ENCODE measurements around the gene C1orf35. TPM values are rescaled to one million over a fixed set of nuclear protein-coding genes. Genes with fewer than 3 reads are reported as not detected.

Gene C1orf35
- total and polyA plus RNA-seq, 2 donors (not counting 1 experiment from before 2014, with no cell fraction given): 4.8 to 7.6 TPM

DNA sequence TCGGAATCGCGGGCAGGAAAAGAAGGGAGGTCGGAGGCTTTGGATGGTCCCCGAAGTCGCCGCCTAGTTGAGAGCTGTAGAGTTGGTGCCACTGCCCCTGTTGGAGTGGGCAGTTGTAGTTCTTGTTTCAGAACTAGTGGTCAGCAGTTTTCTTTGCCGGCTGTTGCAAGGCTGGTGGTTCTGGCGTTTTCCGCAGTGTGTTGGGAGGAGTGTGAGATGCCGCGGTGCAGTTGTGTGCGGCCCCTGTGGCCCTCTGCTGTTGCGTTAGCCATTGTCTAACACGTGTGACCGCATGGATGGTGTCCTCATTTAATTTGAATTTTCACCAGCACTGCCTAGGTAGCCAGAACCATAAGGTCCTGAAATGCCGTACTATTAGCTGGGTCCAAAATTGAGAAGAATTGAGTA is 19.2 kb downstream of the C1orf35 start:
- Histone ChIP-seq H3K79me2 (ENCODE audit: control insufficient read depth, insufficient read depth, low read length) (peaks cover 79% of the 10 kb centered on the region), H3K9me3 (ENCODE audit: control insufficient read depth, insufficient read depth, low read depth, low read length) (no peaks in the 10 kb centered on the region), H4K20me1 (ENCODE audit: control insufficient read depth, extremely low read depth, insufficient read depth, low read length) (peaks cover 18% of the 10 kb centered on the region), H3K4me1 (ENCODE audit: control insufficient read depth, extremely low read depth, insufficient read depth, low read length) (peaks cover 21% of the 10 kb centered on the region), H3K9ac (ENCODE audit: insufficient read depth, low read length) (peak overlapping the region; percentile 99), H3K4me3 (replicated peaks in 1 of 4; ENCODE audit: control extremely low read depth in 1 of 4, insufficient read depth in 1 of 4, low read depth in 3 of 4, low read length in 4 of 4) (peak overlapping the region; percentile 77 to 99 (median 98)), H3K27me3 (ENCODE audit: control insufficient read depth, insufficient read depth, low read length) (no peaks in the 10 kb centered on the region), H3K27ac (ENCODE audit: insufficient read depth, low read length) (peak overlapping the region; percentile 96), H3K4me2 (ENCODE audit: extremely low read depth, insufficient read depth, low read length) (peak overlapping the region; percentile 73), H3K36me3 (ENCODE audit: control insufficient read depth, insufficient read depth, low read length) (peaks cover 6% of the 10 kb centered on the region), H2AFZ (ENCODE audit: low read length) (no peak overlapping the region)
- TF ChIP-seq, protein P1, sequence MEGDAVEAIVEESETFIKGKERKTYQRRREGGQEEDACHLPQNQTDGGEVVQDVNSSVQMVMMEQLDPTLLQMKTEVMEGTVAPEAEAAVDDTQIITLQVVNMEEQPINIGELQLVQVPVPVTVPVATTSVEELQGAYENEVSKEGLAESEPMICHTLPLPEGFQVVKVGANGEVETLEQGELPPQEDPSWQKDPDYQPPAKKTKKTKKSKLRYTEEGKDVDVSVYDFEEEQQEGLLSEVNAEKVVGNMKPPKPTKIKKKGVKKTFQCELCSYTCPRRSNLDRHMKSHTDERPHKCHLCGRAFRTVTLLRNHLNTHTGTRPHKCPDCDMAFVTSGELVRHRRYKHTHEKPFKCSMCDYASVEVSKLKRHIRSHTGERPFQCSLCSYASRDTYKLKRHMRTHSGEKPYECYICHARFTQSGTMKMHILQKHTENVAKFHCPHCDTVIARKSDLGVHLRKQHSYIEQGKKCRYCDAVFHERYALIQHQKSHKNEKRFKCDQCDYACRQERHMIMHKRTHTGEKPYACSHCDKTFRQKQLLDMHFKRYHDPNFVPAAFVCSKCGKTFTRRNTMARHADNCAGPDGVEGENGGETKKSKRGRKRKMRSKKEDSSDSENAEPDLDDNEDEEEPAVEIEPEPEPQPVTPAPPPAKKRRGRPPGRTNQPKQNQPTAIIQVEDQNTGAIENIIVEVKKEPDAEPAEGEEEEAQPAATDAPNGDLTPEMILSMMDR (conservative IDR thresholded peaks at IDR 0.05 in 1 of 2, IDR thresholded peaks at IDR 0.05 in 1 of 2; ENCODE audit: low read depth in 1 of 2, low read length in 2 of 2): no peak
- TF ChIP-seq EZH2 (IDR thresholded peaks at IDR 0.05; ENCODE audit: low read length, missing control alignments): no peak
- peak; percentile 23 to 25 for DNase-seq (ENCODE audit: low read depth in 2 of 2)

DNA sequence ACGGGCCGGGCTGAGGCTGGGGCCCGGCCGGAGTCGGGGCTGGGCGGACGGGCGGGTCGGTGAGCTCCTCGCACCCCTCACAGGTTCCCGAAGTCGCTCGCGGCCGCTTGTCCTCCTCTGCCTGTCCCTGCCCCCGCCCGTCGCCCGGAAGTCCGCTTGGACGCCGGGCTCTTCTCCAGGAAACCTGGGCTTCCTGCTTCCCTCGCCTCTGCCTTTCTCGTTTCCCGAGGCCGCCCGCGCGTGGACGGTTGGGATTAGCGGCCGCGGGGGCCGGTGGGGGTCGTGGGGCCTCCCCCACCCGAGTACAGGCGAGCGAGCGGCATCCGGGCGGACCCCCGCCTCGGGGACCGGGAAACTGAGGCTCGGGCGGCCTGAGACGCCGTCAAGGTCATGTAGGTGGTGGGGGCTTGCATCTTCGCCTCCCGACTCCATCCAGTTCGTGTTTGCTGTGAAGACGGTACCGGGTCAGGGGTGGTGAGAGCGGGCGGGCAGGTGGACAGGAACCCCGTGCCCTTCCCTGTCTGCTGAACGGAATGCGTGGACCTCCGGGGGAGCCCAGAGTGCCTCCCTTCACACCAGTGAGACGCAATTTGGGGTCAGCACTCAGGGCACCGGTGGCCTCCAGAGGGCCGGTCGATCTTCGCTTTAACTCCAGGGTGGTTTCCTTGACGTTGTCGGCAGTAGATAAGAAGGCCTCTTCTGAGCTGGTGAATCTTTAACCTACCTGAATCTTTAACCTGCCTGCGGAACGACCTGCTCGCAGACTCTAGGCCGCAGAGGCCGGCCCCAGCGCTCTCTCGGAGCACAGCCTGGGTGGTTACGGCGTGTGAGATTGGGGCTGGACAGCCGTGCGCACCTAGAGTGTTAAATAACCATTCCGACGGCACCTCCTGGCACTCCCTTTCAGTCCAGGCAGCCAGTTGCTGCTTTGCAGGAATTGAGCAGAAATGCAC is 19.9 kb downstream of the C1orf35 start:
- H3K27me3 ChIP-seq (ENCODE audit: control insufficient read depth, insufficient read depth, low read length): no peaks in the 10 kb centered on the region
- H3K9ac ChIP-seq (ENCODE audit: insufficient read depth, low read length): peak overlapping the region; percentile 99
- H3K27ac ChIP-seq (ENCODE audit: insufficient read depth, low read length): peak overlapping the region; percentile 96
- H3K79me2 ChIP-seq (ENCODE audit: control insufficient read depth, insufficient read depth, low read length): peaks cover 72% of the 10 kb centered on the region
- peaks cover 14% of the 10 kb centered on the region for H4K20me1 ChIP-seq (ENCODE audit: control insufficient read depth, extremely low read depth, insufficient read depth, low read length)
- H3K4me3 ChIP-seq (replicated peaks in 1 of 4; ENCODE audit: control extremely low read depth in 1 of 4, insufficient read depth in 1 of 4, low read depth in 3 of 4, low read length in 4 of 4): peak overlapping the region; percentile 77 to 99 (median 98)
- no peak for TF ChIP-seq EZH2 (IDR thresholded peaks at IDR 0.05; ENCODE audit: low read length, missing control alignments)
- TF ChIP-seq, protein P1 (conservative IDR thresholded peaks at IDR 0.05 in 1 of 2, IDR thresholded peaks at IDR 0.05 in 1 of 2; ENCODE audit: low read depth in 1 of 2, low read length in 2 of 2): no peak
- no peaks in the 10 kb centered on the region for H3K9me3 ChIP-seq (ENCODE audit: control insufficient read depth, insufficient read depth, low read depth, low read length)
- peaks cover 21% of the 10 kb centered on the region for H3K4me1 ChIP-seq (ENCODE audit: control insufficient read depth, extremely low read depth, insufficient read depth, low read length)
- H3K4me2 ChIP-seq (ENCODE audit: extremely low read depth, insufficient read depth, low read length): peak overlapping the region; percentile 73
- no peak overlapping the region for H2AFZ ChIP-seq (ENCODE audit: low read length)
- peak; percentile 40 to 44 for DNase-seq (ENCODE audit: low read depth in 2 of 2)
- peaks cover 1% of the 10 kb centered on the region for H3K36me3 ChIP-seq (ENCODE audit: control insufficient read depth, insufficient read depth, low read length)

DNA sequence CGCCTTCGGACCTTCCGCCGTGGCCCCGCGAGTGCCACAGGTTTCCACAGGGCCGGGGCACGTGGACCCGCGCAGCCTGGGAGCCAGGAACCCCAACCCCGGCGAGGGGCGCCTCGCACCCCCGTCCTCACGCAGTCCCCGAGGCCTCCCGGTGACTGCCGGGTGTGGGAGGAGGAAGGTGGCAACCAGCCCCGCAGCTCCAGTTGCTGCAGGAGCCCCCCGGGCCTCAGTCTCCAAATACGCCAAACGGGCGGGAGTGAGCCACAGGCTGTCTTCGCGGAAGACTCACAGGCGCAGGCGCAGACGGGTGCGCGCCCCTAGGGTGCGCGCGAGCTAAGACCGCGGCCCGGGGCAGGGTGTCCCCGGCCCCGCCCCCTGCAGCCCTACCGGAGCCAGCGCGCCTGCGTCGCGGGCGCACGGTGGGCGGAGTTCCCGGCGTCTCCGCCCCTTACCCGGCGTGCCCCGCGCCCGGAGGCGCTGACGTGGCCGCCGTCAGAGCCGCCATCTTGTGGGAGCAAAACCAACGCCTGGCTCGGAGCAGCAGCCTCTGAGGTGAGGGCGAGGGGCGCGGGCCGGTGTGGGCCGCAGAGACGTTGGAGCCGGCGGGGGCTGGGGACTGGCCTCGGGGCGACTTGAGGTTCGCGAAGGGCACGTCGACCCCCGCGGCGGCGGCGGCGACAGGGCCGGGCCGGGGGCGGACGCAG is 20.8 kb downstream of the C1orf35 start, which contains the start of gene ARF1:
ARF1 (plus strand) TSS at position 495 of the 704 bp plus-strand sequence. CDS start 14,407 bp downstream, outside the sequence.
- H4K20me1 ChIP-seq (ENCODE audit: control insufficient read depth, extremely low read depth, insufficient read depth, low read length): peaks cover 11% of the 10 kb centered on the region
- peak within 1 kb of the TSS; percentile 94 for H3K4me2 ChIP-seq (ENCODE audit: extremely low read depth, insufficient read depth, low read length)
- H2AFZ ChIP-seq (ENCODE audit: low read length): peak within 1 kb of the TSS; percentile 67
- H3K36me3 ChIP-seq (ENCODE audit: control insufficient read depth, insufficient read depth, low read length): peaks cover 1% of the 10 kb centered on the region
- no peaks in the 10 kb centered on the region for H3K9me3 ChIP-seq (ENCODE audit: control insufficient read depth, insufficient read depth, low read depth, low read length)
- peak within 1 kb of the TSS; percentile 77 to 99 (median 98) for H3K4me3 ChIP-seq (replicated peaks in 1 of 4; ENCODE audit: control extremely low read depth in 1 of 4, insufficient read depth in 1 of 4, low read depth in 3 of 4, low read length in 4 of 4)
- H3K27ac ChIP-seq (ENCODE audit: insufficient read depth, low read length): peak within 1 kb of the TSS; percentile 96
- peak; percentile 87 to 92 for DNase-seq (ENCODE audit: low read depth in 2 of 2)
- peaks cover 14% of the 10 kb centered on the region for H3K4me1 ChIP-seq (ENCODE audit: control insufficient read depth, extremely low read depth, insufficient read depth, low read length)
- TF ChIP-seq EZH2 (IDR thresholded peaks at IDR 0.05; ENCODE audit: low read length, missing control alignments): no peak
- TF ChIP-seq, protein P1 (conservative IDR thresholded peaks at IDR 0.05 in 1 of 2, IDR thresholded peaks at IDR 0.05 in 1 of 2; ENCODE audit: low read depth in 1 of 2, low read length in 2 of 2): no peak
- peaks cover 64% of the 10 kb centered on the region for H3K79me2 ChIP-seq (ENCODE audit: control insufficient read depth, insufficient read depth, low read length)
- H3K9ac ChIP-seq (ENCODE audit: insufficient read depth, low read length): peak within 1 kb of the TSS; percentile 99
- H3K27me3 ChIP-seq (ENCODE audit: control insufficient read depth, insufficient read depth, low read length): no peaks in the 10 kb centered on the region
